Measurements from ENCODE around the gene MFSD12. TPM values are rescaled to one million over a fixed set of nuclear protein-coding genes. Genes with fewer than 3 reads are reported as not detected.
A peak's percentile ranks its signal among the peaks of the same experiment; 100 is the strongest.

The MFSD12 gene
- total and polyA plus RNA-seq, 4 donors: 42.5 to 107 (median 65.5) TPM

GRCh38 chr19:3519126-3519525 lies 38.3 kb downstream of the MFSD12 start:
- H3K4me1 ChIP-seq (ENCODE audit: control insufficient read depth, insufficient read depth, low read length): peaks cover 21% of the 10 kb centered on the region
- no peak overlapping the region for H3K4me3 ChIP-seq (ENCODE audit: low read depth, low read length)
- DNase-seq (ENCODE audit: low read depth in 4 of 6, low spot score in 6 of 6): no peak
- H3K9me3 ChIP-seq (ENCODE audit: control insufficient read depth, insufficient read depth, low read length): no peaks in the 10 kb centered on the region
- no peaks in the 10 kb centered on the region for H3K27me3 ChIP-seq (ENCODE audit: control insufficient read depth, insufficient read depth, low read length)
- no peak overlapping the region for H3K27ac ChIP-seq (ENCODE audit: low read depth, low read length)
- WGBS (ENCODE audit: insufficient coverage): 88% methylated on average over 18 of the region's 18 CpGs
- peaks cover 77% of the 10 kb centered on the region for H3K36me3 ChIP-seq (ENCODE audit: control insufficient read depth, insufficient read depth, low read length)

- DNase-seq (ENCODE audit: low read depth in 4 of 6, low spot score in 6 of 6): no peak
- H3K27ac ChIP-seq (ENCODE audit: low read depth, low read length): no peak overlapping the region
- 100% methylated on average over 1 of the region's 2 CpGs for WGBS (ENCODE audit: insufficient coverage)
Measured at GRCh38 chr19:3518659-3519058, 38.7 kb downstream of the MFSD12 start.

GRCh38 chr19:3518255-3518654 lies 39.1 kb downstream of the MFSD12 start:
- H3K27me3 ChIP-seq (ENCODE audit: control insufficient read depth, insufficient read depth, low read length): no peaks in the 10 kb centered on the region
- H3K4me3 ChIP-seq (ENCODE audit: low read depth, low read length): no peak overlapping the region
- H3K27ac ChIP-seq (ENCODE audit: low read depth, low read length): no peak overlapping the region
- DNase-seq (ENCODE audit: low read depth in 4 of 6, low spot score in 6 of 6): no peak
- H3K9me3 ChIP-seq (ENCODE audit: control insufficient read depth, insufficient read depth, low read length): no peaks in the 10 kb centered on the region
- H3K36me3 ChIP-seq (ENCODE audit: control insufficient read depth, insufficient read depth, low read length): peaks cover 77% of the 10 kb centered on the region
- 76% methylated on average over 10 of the region's 10 CpGs for WGBS (ENCODE audit: insufficient coverage)
- peaks cover 26% of the 10 kb centered on the region for H3K4me1 ChIP-seq (ENCODE audit: control insufficient read depth, insufficient read depth, low read length)

More at GRCh38 chr19:3518659-3519058, 38.7 kb downstream of the MFSD12 start:
- Histone ChIP-seq H3K4me3 (ENCODE audit: low read depth, low read length) (no peak overlapping the region), H3K36me3 (ENCODE audit: control insufficient read depth, insufficient read depth, low read length) (peaks cover 77% of the 10 kb centered on the region), H3K4me1 (ENCODE audit: control insufficient read depth, insufficient read depth, low read length) (peaks cover 22% of the 10 kb centered on the region), H3K27me3 (ENCODE audit: control insufficient read depth, insufficient read depth, low read length) (no peaks in the 10 kb centered on the region), H3K9me3 (ENCODE audit: control insufficient read depth, insufficient read depth, low read length) (no peaks in the 10 kb centered on the region)

DNA sequence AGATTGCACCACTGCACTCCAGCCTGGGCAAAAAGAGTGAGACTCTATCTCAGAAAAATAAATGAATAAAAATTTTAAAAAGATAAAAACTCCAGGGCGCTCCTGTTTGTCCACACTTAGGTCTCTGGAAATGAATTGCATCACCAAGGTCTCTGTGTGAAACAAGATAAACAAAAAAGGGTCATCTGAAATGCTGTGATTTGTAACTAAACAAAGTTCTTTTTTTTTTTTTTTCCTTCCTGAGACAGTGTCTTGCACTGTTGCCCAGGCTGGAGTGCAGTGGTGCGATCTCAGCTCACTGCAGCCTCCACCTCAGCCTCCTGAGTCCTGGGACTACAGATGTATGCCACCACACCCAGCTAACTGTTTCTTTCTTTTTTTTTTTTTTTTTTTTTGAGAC lies 39.7 kb downstream of the MFSD12 start:
- no CpG with 5 or more reads among the region's 2 CpGs for WGBS (ENCODE audit: insufficient coverage)
- Histone ChIP-seq H3K27me3 (ENCODE audit: control insufficient read depth, insufficient read depth, low read length) (no peaks in the 10 kb centered on the region), H3K4me3 (ENCODE audit: low read depth, low read length) (no peak overlapping the region), H3K36me3 (ENCODE audit: control insufficient read depth, insufficient read depth, low read length) (peaks cover 77% of the 10 kb centered on the region), H3K27ac (ENCODE audit: low read depth, low read length) (no peak overlapping the region), H3K4me1 (ENCODE audit: control insufficient read depth, insufficient read depth, low read length) (peaks cover 32% of the 10 kb centered on the region), H3K9me3 (ENCODE audit: control insufficient read depth, insufficient read depth, low read length) (no peaks in the 10 kb centered on the region)
- no peak for DNase-seq (ENCODE audit: low read depth in 4 of 6, low spot score in 6 of 6)

DNA sequence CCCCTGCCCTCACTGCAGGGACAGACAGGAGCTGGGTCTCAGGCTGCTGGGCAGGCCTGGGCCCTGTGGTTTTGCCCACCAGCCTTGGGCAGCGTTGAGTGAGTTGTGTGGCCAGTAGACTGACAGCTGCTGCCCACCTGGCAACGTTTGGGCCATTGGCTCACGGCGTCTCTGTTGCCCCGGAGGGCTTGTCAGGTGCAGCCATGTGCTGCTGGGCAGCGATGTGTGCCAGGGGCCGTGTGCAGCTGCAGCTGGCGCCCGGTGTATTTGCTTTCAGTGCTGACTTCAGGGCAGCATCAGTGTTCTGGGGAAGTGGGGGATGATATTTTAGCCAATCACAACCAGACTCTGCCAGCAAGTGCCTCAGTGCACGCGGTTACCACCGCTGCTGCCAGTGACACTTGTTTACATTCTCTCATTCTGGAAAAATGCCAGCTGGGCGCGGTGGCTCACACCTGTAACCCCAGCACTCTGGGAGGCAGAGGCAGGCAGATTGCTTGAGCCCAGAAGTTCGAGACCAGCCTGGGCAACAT lies 40.6 kb downstream of the MFSD12 start:
- Histone ChIP-seq H3K4me3 (ENCODE audit: low read depth, low read length) (no peak overlapping the region), H3K27me3 (ENCODE audit: control insufficient read depth, insufficient read depth, low read length) (no peaks in the 10 kb centered on the region), H3K27ac (ENCODE audit: low read depth, low read length) (no peak overlapping the region), H3K36me3 (ENCODE audit: control insufficient read depth, insufficient read depth, low read length) (peaks cover 77% of the 10 kb centered on the region), H3K4me1 (ENCODE audit: control insufficient read depth, insufficient read depth, low read length) (peaks cover 41% of the 10 kb centered on the region), H3K9me3 (ENCODE audit: control insufficient read depth, insufficient read depth, low read length) (no peaks in the 10 kb centered on the region)
- DNase-seq (ENCODE audit: low read depth in 4 of 6, low spot score in 6 of 6): peak in 1 of 6 donors; percentile 71
- WGBS (ENCODE audit: insufficient coverage): 41% methylated on average over 15 of the region's 15 CpGs

DNA sequence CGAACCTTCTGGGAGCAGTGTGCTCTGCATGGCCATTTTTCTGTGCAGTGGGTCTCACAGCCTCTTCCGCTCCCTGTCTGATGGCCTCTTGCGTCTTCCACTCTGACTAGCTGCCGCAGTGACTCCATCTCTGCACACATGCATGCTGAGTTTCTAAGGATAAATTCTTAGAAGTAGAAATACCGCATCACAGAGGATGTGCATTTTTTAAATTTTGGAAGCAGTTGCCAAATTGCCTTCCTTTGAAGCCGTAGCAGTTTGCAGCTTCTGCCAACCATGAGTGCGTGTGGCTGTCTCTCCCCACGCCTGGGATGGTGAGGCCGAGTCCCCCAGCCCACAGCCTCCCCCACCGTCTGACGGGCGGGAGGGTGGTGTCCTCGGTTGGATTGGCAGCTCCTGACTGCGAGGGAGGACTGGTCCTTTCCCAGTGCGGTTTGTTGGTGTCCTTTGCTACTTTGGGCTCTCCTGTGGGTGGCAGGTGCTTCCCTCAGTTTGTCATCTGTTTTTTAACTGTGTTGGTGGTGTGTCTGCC lies 41.4 kb downstream of the MFSD12 start:
- H3K27me3 ChIP-seq (ENCODE audit: control insufficient read depth, insufficient read depth, low read length): no peaks in the 10 kb centered on the region
- 61% methylated on average over 7 of the region's 15 CpGs for WGBS (ENCODE audit: insufficient coverage)
- H3K4me3 ChIP-seq (ENCODE audit: low read depth, low read length): no peak overlapping the region
- H3K9me3 ChIP-seq (ENCODE audit: control insufficient read depth, insufficient read depth, low read length): no peaks in the 10 kb centered on the region
- no peak overlapping the region for H3K27ac ChIP-seq (ENCODE audit: low read depth, low read length)
- H3K36me3 ChIP-seq (ENCODE audit: control insufficient read depth, insufficient read depth, low read length): peaks cover 81% of the 10 kb centered on the region
- H3K4me1 ChIP-seq (ENCODE audit: control insufficient read depth, insufficient read depth, low read length): peaks cover 46% of the 10 kb centered on the region
- DNase-seq (ENCODE audit: low read depth in 4 of 6, low spot score in 6 of 6): peak in 2 of 6 donors; percentile 9 to 28

DNA sequence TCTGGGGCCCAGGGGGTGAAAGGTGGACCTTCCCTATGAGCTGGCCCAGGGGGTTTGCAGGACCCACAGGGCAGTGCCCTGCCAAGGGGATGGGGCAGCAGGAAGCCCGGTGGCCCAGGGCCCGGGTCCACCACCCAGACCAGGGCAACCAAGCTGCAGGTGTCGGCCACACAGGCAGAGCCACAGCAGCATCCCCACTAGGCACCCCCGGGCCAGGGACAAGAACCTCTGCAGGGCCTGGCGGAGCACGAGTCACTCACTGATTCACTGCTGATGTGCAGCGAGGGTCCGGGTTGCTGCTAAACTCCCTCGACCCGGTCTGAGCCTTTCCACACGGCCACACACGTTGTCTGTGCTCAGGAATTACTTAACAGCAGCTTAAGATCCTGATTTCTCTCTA lies 42.5 kb downstream of the MFSD12 start:
- no peak overlapping the region for H3K27ac ChIP-seq (ENCODE audit: low read depth, low read length)
- no peak for DNase-seq (ENCODE audit: low read depth in 4 of 6, low spot score in 6 of 6)
- H3K4me3 ChIP-seq (ENCODE audit: low read depth, low read length): no peak overlapping the region
- H3K9me3 ChIP-seq (ENCODE audit: control insufficient read depth, insufficient read depth, low read length): no peaks in the 10 kb centered on the region
- H3K4me1 ChIP-seq (ENCODE audit: control insufficient read depth, insufficient read depth, low read length): peaks cover 54% of the 10 kb centered on the region
- 87% methylated on average over 12 of the region's 12 CpGs for WGBS (ENCODE audit: insufficient coverage)
- H3K27me3 ChIP-seq (ENCODE audit: control insufficient read depth, insufficient read depth, low read length): no peaks in the 10 kb centered on the region
- H3K36me3 ChIP-seq (ENCODE audit: control insufficient read depth, insufficient read depth, low read length): peaks cover 81% of the 10 kb centered on the region

DNA sequence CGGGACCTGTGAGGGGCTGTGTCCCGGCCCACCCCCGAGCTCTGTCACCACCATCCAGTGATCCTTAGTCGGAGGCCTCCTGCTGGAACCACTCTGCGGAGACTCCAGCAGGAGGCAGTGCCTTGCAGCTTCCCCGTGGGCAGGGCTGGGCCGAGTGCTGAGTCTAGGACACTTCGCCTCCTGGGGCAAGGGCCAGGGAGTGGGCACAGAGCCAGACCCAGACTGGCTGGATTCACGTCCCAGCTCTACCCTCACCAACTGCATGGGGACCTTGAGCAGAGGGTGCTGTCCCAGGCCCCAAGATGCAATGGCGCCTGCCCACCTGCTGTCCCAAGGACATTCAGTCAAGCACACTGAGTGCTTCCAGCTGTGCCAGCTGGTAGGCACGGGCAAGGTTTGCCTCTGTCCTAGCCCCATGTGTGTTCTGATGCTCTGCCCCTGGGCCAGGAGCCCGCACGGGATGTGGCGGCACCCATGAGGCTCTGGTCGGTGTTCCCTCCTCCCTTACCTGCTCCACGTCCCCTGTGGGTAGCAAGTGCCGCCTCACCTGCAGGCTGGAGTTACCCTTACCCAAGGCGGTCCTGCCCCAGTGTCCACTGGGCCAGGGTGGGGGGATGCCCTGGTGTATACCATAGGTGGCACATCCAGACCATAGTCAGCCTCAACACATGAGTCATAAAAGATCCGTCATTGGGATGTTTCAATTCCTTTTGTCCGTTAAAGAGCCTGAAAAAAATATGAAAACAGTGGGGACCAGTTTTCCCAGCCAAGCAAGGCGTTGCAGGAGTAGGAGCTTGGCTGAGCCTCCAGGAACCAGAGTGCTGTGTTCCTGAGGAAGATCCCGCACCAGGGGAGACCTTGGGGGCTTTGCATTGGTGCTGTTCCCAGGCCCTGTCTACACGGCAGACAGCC lies 43.9 kb downstream of the MFSD12 start:
- no peak overlapping the region for H3K4me3 ChIP-seq (ENCODE audit: low read depth, low read length)
- H3K27me3 ChIP-seq (ENCODE audit: control insufficient read depth, insufficient read depth, low read length): no peaks in the 10 kb centered on the region
- peaks cover 65% of the 10 kb centered on the region for H3K4me1 ChIP-seq (ENCODE audit: control insufficient read depth, insufficient read depth, low read length)
- H3K9me3 ChIP-seq (ENCODE audit: control insufficient read depth, insufficient read depth, low read length): no peaks in the 10 kb centered on the region
- no peak for DNase-seq (ENCODE audit: low read depth in 4 of 6, low spot score in 6 of 6)
- WGBS (ENCODE audit: insufficient coverage): 82% methylated on average over 23 of the region's 23 CpGs
- H3K36me3 ChIP-seq (ENCODE audit: control insufficient read depth, insufficient read depth, low read length): peaks cover 83% of the 10 kb centered on the region
- H3K27ac ChIP-seq (ENCODE audit: low read depth, low read length): no peak overlapping the region

DNA sequence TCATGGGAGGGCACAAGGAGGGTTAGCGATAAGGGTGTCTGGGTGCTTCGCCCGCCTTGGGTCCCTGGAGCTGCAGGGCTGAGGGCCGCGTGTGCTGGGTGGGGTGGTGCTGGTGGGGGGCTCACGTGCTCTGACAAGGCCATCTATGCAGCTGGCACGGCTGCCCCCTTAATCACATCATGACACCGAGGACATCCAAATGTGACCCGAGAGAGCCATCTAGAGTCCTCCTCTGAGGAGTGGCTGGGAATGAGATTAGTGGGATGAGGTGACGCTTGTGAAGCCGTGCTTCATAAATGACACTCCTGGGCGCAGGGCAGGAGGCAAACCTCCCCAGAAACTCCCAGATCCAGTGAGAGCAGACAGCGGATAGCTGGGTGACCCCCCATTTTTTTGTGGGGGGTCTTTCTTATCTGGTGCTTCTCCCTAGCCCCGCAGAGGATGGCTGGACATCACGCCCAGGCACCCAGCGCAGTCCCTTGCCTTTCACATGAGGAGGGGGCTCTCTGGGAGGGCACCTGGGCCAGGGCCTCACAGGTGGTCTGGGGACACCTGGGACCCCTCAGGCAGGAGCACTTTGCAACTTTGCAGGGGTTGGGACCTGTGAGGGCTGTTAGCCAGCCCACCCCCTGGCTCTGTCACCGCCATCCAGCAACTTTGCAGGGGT lies 44.7 kb downstream of the MFSD12 start:
- Histone ChIP-seq H3K4me1 (ENCODE audit: control insufficient read depth, insufficient read depth, low read length) (peaks cover 72% of the 10 kb centered on the region), H3K4me3 (ENCODE audit: low read depth, low read length) (no peak overlapping the region), H3K27me3 (ENCODE audit: control insufficient read depth, insufficient read depth, low read length) (no peaks in the 10 kb centered on the region), H3K9me3 (ENCODE audit: control insufficient read depth, insufficient read depth, low read length) (no peaks in the 10 kb centered on the region), H3K36me3 (ENCODE audit: control insufficient read depth, insufficient read depth, low read length) (peaks cover 85% of the 10 kb centered on the region), H3K27ac (ENCODE audit: low read depth, low read length) (no peak overlapping the region)
- DNase-seq (ENCODE audit: low read depth in 4 of 6, low spot score in 6 of 6): peak in 1 of 6 donors; percentile 53
- 80% methylated on average over 8 of the region's 17 CpGs for WGBS (ENCODE audit: insufficient coverage)

Data from spinal cord (tissue), 10 donors.